ENCODE results near the gene NOX4.
"Not testable (repeated sequence)": the region's sequence is repeated elsewhere in the genome, so short reads cannot be mapped to it uniquely, and the experiment has no call there.

NOX4 gene

GRCh38 chr11:89457190-89457589 is 34.0 kb downstream of the NOX4 start:
- no peak for DNase-seq

- no peak for DNase-seq
Observed at GRCh38 chr11:89456681-89457080, 34.5 kb downstream of the NOX4 start.

GRCh38 chr11:89452780-89453179 is 38.4 kb downstream of the NOX4 start:
- no peak for DNase-seq

GRCh38 chr11:89447845-89448244 is 43.3 kb downstream of the NOX4 start:
- DNase-seq: no peak

GRCh38 chr11:89443361-89444322 is 47.5 kb downstream of the NOX4 start:
- no peak for DNase-seq

GRCh38 chr11:89442801-89443200 is 48.4 kb downstream of the NOX4 start:
- no peak for DNase-seq

- no peak for DNase-seq
Observed at GRCh38 chr11:89441606-89442005, 49.6 kb downstream of the NOX4 start.

- no peak for DNase-seq
Observed at GRCh38 chr11:89437317-89437716, 53.9 kb downstream of the NOX4 start.

- DNase-seq: no peak
Observed at GRCh38 chr11:89436071-89436470, 55.1 kb downstream of the NOX4 start.

- no peak for DNase-seq
Observed at GRCh38 chr11:89433278-89433677, 57.9 kb downstream of the NOX4 start.

- DNase-seq: not testable (repeated sequence)
Observed at GRCh38 chr11:89432182-89432581, 59.0 kb downstream of the NOX4 start.

- DNase-seq: not testable (repeated sequence)
Observed at GRCh38 chr11:89426501-89426900, 64.7 kb downstream of the NOX4 start.

- DNase-seq: no peak
Observed at GRCh38 chr11:89421718-89422117, 69.5 kb downstream of the NOX4 start.

- DNase-seq: no peak
Observed at GRCh38 chr11:89420981-89421380, 70.2 kb downstream of the NOX4 start.

GRCh38 chr11:89416961-89417360 is 74.2 kb downstream of the NOX4 start:
- DNase-seq: no peak

- DNase-seq: not testable (repeated sequence)
Observed at GRCh38 chr11:89411112-89411511, 80.1 kb downstream of the NOX4 start.

GRCh38 chr11:89410666-89411065 is 80.5 kb downstream of the NOX4 start:
- DNase-seq: not testable (repeated sequence)

- not testable (repeated sequence) for DNase-seq
Observed at GRCh38 chr11:89408441-89408840, 82.7 kb downstream of the NOX4 start.

GRCh38 chr11:89405629-89406028 is 85.5 kb downstream of the NOX4 start:
- no peak for DNase-seq

GRCh38 chr11:89391654-89392053 is 99.5 kb downstream of the NOX4 start:
- not testable (repeated sequence) for DNase-seq

GRCh38 chr11:89387501-89387900 is 103.7 kb downstream of the NOX4 start:
- DNase-seq: not testable (repeated sequence)

GRCh38 chr11:89382986-89383385 is 108.2 kb downstream of the NOX4 start:
- not testable (repeated sequence) for DNase-seq

- DNase-seq: no peak
Observed at GRCh38 chr11:89381094-89381493, 110.1 kb downstream of the NOX4 start.

GRCh38 chr11:89379976-89380771 is 111.0 kb downstream of the NOX4 start:
- not testable (repeated sequence) for DNase-seq

All from activated gamma-delta T cell (primary cell).